ENCODE measurements around the gene DHX35.

- no peak for TF ChIP-seq CTCF (IDR thresholded peaks at IDR 0.05)
- TF ChIP-seq POLR2A (IDR thresholded peaks at IDR 0.05) = no peak
Observed at GRCh38 chr20:38969708-38970107, 7.6 kb downstream of the DHX35 start.
